ENCODE data around the gene AIF1L. TPM values are rescaled to one million over a fixed set of nuclear protein-coding genes. Genes with fewer than 3 reads are reported as not detected.
"Not testable (repeated sequence)": the region's sequence is repeated elsewhere in the genome, so short reads cannot be mapped to it uniquely, and the experiment has no call there.

AIF1L gene
- total RNA-seq, 2 donors from 2014 or later, result 18.8 to 21.9 TPM

- Histone ChIP-seq H3K4me3 (no peak overlapping the region), H3K36me3 (peaks cover 63% of the 10 kb centered on the region), H3K4me1 (ENCODE audit: control insufficient read depth in 1 of 2, low read depth in 2 of 2) (no peaks in the 10 kb centered on the region), H3K27me3 (replicated peaks; ENCODE audit: insufficient read depth) (no peaks in the 10 kb centered on the region), H3K27ac (no peak overlapping the region), H3K9me3 (no peaks in the 10 kb centered on the region)
- DNase-seq (ENCODE audit: low spot score), result no peak
- TF ChIP-seq CTCF (IDR thresholded peaks at IDR 0.05), result no peak
- ATAC-seq (ENCODE audit: insufficient number of reproducible peaks, low FRiP score, low read depth), result no peak
Observed at GRCh38 chr9:131148276-131148675, 51.9 kb downstream of the AIF1L start.

- Histone ChIP-seq H3K36me3 (peaks cover 68% of the 10 kb centered on the region), H3K4me1 (ENCODE audit: control insufficient read depth in 1 of 2, low read depth in 2 of 2) (no peaks in the 10 kb centered on the region), H3K27ac (no peak overlapping the region), H3K9me3 (no peaks in the 10 kb centered on the region), H3K27me3 (replicated peaks; ENCODE audit: insufficient read depth) (no peaks in the 10 kb centered on the region), H3K4me3 (no peak overlapping the region)
- ATAC-seq (ENCODE audit: insufficient number of reproducible peaks, low FRiP score, low read depth) (no peak), DNase-seq (ENCODE audit: low spot score) (no peak)
- TF ChIP-seq CTCF (IDR thresholded peaks at IDR 0.05), result no peak
Observed at GRCh38 chr9:131148966-131149687, 52.8 kb downstream of the AIF1L start.

GRCh38 chr9:131149688-131150053, 53.3 kb downstream of the AIF1L start:
- H3K36me3 ChIP-seq, result peaks cover 67% of the 10 kb centered on the region

GRCh38 chr9:131153595-131153994, 57.3 kb downstream of the AIF1L start:
- H3K4me1 ChIP-seq (ENCODE audit: control insufficient read depth in 1 of 2, low read depth in 2 of 2), result no peaks in the 10 kb centered on the region
- H3K9me3 ChIP-seq, result no peaks in the 10 kb centered on the region
- H3K27me3 ChIP-seq (replicated peaks; ENCODE audit: insufficient read depth), result no peaks in the 10 kb centered on the region
- TF ChIP-seq CTCF (IDR thresholded peaks at IDR 0.05), result no peak
- DNase-seq (ENCODE audit: low spot score) (no peak), ATAC-seq (ENCODE audit: insufficient number of reproducible peaks, low FRiP score, low read depth) (no peak)
- no peak overlapping the region for H3K27ac ChIP-seq
- no peak overlapping the region for H3K4me3 ChIP-seq
- H3K36me3 ChIP-seq, result peaks cover 60% of the 10 kb centered on the region

More at GRCh38 chr9:131149688-131150053, 53.3 kb downstream of the AIF1L start:
- no peaks in the 10 kb centered on the region for H3K9me3 ChIP-seq
- no peaks in the 10 kb centered on the region for H3K27me3 ChIP-seq (replicated peaks; ENCODE audit: insufficient read depth)
- no peak for DNase-seq (ENCODE audit: low spot score)
- H3K4me3 ChIP-seq, result no peak overlapping the region
- H3K4me1 ChIP-seq (ENCODE audit: control insufficient read depth in 1 of 2, low read depth in 2 of 2), result no peaks in the 10 kb centered on the region
- ATAC-seq (ENCODE audit: insufficient number of reproducible peaks, low FRiP score, low read depth), result no peak
- H3K27ac ChIP-seq, result no peak overlapping the region
- TF ChIP-seq CTCF (IDR thresholded peaks at IDR 0.05), result no peak

- ATAC-seq (ENCODE audit: insufficient number of reproducible peaks, low FRiP score, low read depth); H3K4me3 ChIP-seq; H3K4me1 ChIP-seq (ENCODE audit: control insufficient read depth in 1 of 2, low read depth in 2 of 2); H3K27me3 ChIP-seq (replicated peaks; ENCODE audit: insufficient read depth); H3K9me3 ChIP-seq; H3K27ac ChIP-seq; DNase-seq (ENCODE audit: low spot score): not testable (repeated sequence)
- H3K36me3 ChIP-seq, result peaks cover 46% of the 10 kb centered on the region
Observed at GRCh38 chr9:131158673-131159072, 62.3 kb downstream of the AIF1L start.
